NCI-H345 treated with DMSO at 0.1 percent for 48 hours (cell line): Measurements from ENCODE around the gene ANO4.
"Not testable (repeated sequence)": the region's sequence is repeated elsewhere in the genome, so short reads cannot be mapped to it uniquely, and the experiment has no call there.

Source experiments
- DNase-seq: peaks from one replicate; lab custom pipeline; 2025; ENCODE audit not compliant: unreplicated experiment; lab: John Stamatoyannopoulos, UW

ANO4 gene

DNA sequence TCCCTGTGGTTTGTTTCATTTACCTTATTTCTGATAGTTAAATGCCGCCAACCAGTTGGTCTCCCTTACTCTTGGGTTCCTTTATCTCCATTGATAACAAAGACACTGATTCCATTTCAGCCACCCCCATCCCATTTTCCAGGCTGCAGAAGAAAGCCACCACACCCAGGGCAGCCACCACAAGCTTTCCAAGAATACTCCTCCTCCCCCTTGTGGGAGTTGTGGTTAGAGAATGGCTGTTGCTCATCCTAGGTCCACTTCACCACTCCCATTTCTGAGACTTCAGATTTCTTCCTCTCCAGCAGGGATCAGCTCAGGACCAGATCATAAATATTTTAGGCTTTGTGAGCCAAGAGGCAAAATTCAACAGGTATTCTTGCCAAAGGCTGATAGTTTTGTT lies 73.9 kb downstream of the ANO4 start:
- no peak for DNase-seq

DNA sequence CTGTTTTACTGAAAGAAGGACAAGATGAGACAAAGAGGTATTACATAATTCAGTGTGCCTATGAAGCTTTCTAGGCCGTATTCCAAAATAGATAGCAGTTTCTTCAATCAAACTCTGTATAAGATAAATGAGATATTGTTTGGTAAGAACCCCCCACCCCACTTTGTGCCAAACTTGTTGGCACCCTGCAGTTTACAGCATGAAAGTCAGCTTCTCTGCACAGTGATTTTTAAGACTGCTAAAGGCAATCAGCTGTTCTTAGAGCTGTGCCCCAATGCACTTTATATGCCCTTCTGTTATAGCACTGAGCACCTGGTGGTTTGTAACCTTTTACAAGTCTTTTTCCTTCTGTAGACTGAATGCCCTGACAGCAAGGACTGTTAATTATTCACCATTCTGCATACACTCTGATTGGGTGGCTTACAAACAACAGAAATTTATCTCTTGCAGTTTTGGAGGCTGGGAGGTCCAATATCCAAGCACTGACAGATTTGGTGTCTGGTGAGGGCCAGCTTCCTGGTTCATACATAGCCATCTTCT lies 76.7 kb downstream of the ANO4 start:
- no peak for DNase-seq

GRCh38 chr12:100875156-100875555 lies 80.6 kb downstream of the ANO4 start:
- DNase-seq = no peak

DNA sequence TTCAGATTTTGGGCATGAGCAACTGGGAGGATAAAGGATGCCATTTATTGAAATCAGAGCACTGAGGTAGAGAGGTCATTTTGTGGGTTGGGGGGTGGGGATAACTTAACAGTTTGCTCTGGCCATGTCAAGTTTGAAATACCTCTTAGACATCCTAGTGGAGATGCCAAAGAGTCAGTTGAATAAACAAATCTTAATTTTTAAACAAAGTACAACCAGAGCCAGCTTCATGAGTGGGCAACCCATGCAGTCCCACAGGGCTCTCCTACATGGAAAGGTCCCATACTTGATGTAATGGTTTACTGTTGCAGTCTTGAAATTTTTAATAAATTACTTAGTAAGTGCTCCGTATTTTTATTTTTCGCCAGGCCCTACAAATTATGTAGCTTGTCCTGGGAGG lies 81.2 kb downstream of the ANO4 start:
- DNase-seq = no peak

DNA sequence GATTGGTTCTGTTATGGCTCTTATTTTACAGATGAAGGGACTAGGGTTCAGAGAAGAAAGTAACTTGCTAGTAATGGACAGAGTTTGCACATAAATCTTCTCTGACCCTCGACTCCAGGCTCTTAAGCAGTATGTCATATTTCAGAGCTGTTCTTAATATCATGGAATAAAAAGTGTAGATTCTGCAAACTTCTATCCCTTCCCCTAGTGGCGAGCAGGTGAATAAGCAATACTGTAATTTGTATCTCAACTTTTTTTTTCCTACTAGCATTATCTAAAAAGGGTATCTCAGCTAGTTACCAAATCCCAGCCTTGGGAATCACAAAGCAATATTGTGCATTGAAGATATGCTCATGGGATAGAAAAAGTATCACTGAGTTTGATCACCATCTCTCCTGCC lies 83.2 kb downstream of the ANO4 start:
- DNase-seq = no peak

DNA sequence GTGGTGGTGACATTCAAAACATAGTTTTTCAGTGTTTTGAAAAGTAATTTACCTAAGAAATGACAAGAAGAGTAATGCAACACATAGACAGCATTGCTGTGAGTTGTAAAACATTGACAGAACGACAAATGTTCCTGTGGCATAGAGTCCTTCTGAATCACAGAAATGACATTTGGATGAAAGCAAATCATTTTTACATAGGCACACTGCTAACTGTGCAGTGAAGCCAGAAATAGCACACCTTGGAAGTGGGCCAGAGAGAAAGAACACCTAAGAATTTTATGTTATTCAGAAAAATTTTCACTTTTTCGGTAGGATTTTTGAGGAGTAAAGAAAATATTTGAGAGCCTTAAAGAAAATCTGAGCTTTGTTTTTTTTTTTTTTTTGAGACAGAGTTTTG lies 100.6 kb downstream of the ANO4 start:
- no peak for DNase-seq

- no peak for DNase-seq
Measured at GRCh38 chr12:100896192-100896591, 101.6 kb downstream of the ANO4 start.

- no peak for DNase-seq
Measured at GRCh38 chr12:100897240-100897639, 102.7 kb downstream of the ANO4 start.

- DNase-seq = no peak
Measured at GRCh38 chr12:100899301-100899700, 104.7 kb downstream of the ANO4 start.

DNA sequence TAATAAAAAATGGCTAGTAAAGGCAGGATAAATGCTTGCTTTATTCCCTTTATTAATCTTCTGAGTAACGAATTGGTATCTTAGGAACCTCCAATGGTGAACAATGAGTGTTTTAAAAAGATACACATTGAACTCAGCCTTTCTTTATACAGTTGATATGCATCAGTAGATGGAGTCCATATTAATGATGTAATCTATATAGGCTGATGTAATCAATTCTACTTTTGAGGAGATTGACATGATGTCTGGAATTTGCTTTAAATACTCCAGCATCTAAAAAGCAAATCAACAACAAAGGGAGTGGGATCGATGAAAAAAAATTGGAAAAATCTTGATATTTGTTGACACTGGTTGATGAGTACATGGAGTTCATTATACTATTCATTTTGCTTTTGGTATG lies 106.2 kb downstream of the ANO4 start:
- no peak for DNase-seq

GRCh38 chr12:100901266-100901665 lies 106.7 kb downstream of the ANO4 start:
- no peak for DNase-seq

DNA sequence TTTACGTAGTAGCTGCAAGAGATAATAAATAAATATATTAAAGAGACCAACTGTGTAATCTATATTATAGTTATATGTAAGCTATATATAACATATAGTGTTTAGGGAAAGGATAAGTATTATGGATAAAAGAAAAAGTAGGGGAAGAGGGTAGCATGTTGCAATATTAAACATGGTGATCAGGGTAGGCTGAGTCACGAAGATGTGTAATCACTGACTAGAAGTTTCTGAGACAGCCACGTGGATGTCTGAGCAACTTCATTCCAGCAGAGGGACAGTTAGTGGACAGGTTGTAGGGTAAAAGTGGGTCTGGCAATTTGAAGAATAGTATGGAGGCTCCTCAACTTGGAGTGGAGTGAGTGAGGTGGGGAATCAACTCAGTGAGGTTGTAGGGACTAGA lies 109.7 kb downstream of the ANO4 start:
- no peak for DNase-seq

DNA sequence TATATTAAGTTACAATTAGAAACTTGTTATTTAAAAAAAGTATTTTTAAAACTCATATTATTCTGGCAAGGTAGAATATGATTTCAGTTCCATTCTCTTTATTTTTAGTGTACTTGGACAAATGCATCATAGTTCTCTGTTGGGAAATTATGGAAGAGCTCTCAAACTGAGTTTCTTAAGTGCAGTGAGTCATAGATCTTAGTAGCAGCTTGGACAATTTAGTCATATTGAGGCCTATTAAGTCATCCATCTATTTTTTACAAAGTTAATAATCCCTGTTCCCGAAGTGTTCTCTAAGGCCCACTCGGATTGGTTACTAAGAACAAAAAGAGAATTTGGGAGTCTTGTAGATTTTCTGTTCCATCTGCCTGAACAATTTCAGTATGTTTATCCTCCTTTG lies 113.9 kb downstream of the ANO4 start:
- DNase-seq = no peak

- no peak for DNase-seq
Measured at GRCh38 chr12:100913872-100914592, 119.5 kb downstream of the ANO4 start.

DNA sequence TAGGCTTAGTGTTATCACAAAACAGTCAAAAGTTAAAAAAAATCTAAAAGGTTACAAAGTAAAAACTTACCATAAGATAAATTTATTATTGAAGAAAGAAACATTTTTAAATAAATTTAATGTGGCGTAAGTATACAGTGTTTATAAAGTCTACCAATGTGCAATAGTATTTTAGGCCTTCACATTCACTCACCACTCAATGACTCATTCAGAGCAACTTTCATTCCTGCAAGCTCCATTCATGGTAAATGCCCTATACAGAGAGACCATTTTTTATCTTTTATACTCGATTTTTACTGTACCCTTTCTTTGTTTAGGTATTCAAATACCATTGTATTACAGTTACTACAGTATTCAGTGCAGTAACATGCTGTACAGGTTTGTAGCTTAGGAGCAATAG lies 124.5 kb downstream of the ANO4 start:
- no peak for DNase-seq

DNA sequence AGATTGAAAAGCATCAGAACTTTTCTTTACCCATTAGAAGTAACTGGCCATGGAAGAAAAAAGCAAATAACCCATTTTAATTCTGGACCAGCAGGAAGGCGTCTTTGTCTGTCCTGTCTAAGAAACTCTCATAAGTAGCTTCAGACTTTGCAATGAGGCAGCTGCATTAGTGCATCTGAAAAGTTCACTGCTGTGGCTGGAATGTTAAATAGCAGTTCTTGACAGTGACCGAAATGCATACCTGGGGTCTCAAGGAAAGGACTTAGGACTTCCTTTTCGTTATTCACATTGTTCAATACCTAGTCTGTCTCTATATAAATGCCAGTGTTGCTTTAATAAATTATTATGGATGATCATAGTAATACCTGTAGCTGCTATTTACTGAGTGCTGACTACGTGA lies 125.9 kb downstream of the ANO4 start:
- DNase-seq = no peak

DNA sequence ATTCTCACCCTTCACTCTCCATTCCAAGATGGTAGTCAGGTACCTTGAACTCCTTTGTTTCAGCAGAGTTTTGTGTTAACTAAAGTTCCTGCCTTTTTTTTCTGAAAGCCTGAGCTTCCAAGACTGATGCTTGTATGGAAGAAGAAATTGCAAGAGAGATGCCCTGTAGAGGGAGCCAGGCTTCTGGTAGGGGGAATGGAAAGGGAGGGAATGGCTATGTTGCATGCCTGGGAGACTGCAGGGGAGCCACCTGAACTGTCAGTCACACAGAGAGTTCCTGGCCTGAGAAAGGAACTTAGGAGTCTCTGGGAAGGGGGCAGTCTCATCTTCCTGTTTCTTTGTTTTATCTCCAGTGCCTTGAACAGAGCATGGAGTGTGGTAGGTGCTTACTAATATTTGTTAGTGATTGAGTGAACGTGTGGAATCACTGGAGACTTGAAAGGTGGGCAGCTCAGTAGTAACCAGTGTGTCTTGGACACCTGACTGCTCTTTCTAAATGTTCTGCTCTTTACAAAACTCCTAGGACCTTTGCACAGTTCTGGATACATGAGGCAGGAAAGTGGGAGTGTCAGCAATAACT lies 132.2 kb downstream of the ANO4 start:
- DNase-seq = no peak

DNA sequence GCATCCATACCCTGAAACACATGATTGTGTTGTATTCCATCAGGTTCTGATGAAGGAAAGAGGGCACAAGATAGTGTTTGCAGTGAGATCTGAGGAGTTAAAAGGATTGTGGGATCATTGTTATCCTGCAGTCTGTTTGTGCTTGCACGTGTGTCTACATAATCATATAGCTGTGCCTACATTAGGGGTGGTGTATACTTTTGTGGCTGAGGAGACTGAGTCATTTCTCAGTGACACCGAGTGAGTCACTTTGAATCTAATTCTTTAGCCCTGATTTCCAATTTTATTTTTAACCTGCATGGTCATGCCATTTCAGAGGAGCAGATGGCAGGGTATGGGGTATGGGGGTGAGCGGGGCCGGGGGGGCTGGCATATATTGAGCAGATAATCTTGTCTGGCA lies 133.2 kb downstream of the ANO4 start:
- no peak for DNase-seq

- no peak for DNase-seq
Measured at GRCh38 chr12:100932571-100932970, 138.0 kb downstream of the ANO4 start.

GRCh38 chr12:100933531-100933930 lies 139.0 kb downstream of the ANO4 start:
- not testable (repeated sequence) for DNase-seq

DNA sequence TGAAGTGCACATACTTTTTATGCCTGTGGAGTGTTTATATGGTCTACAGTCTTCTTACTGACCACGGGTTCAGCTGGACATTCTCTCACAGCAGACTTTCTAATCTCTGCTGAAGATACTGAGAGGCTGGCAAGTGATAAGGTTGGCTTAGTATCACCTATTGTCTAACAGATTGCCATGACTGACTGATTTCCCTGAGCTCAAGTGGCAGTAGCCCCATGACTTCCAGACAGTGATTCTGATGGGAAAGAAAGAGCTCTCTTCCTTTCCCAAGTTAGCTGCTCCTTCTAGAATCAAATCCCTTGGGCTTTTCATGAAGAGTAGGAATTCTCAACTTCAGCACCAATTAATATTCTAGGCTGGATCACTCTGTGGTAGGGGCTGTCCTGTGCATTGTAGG lies 141.4 kb downstream of the ANO4 start:
- DNase-seq = no peak

- DNase-seq = no peak
Measured at GRCh38 chr12:100936661-100937060, 142.1 kb downstream of the ANO4 start.

GRCh38 chr12:100940503-100940902 lies 145.9 kb downstream of the ANO4 start:
- DNase-seq = no peak
